Neural cell (in vitro differentiated cells): ENCODE data around the gene C18orf32. TPM values are rescaled to one million over a fixed set of nuclear protein-coding genes. Genes with fewer than 3 reads are reported as not detected.

Source experiments
- H2AFZ ChIP-seq: fragments of 200-600, 300-800 bp; sonication (generic), shearing (Covaris generic); 2 replicates; pipeline ENCODE4 v1.6.0; 2014; ENCODE audit warnings: low read depth, mild to moderate bottlenecking, antibody characterized with exemption, low read length, moderate library complexity
- H3F3A ChIP-seq: fragments of 200-600 bp; shearing (Covaris generic); 2 replicates; pipeline ENCODE4 v1.6.1; 2016; ENCODE audit warnings: mild to moderate bottlenecking, moderate library complexity, mixed read lengths, antibody characterized with exemption, low read length; ENCODE audit not compliant: insufficient read depth, poor library complexity, severe bottlenecking
- H3K27ac ChIP-seq: fragments of 200-600, 300-800 bp; sonication (generic), shearing (Covaris generic); 2 replicates; pipeline ENCODE4 v1.5.1; 2014; ENCODE audit warnings: mild to moderate bottlenecking, low read length, moderate library complexity
- H3K27me3 ChIP-seq: fragments of 300-800, 200-600 bp; sonication (generic), shearing (Covaris generic); 2 replicates; pipeline ENCODE4 v1.6.0; 2014; ENCODE audit warnings: mild to moderate bottlenecking, low read depth, low read length, moderate library complexity; ENCODE audit not compliant: insufficient read depth
- H3K36me3 ChIP-seq: fragments of 300-800, 200-600 bp; sonication (generic), shearing (Covaris generic); 2 replicates; pipeline ENCODE4 v1.5.1; 2014; ENCODE audit warnings: mild to moderate bottlenecking, antibody characterized with exemption, low read length, moderate library complexity; ENCODE audit not compliant: insufficient read depth
- H3K4me2 ChIP-seq: fragments of 300-800, 200-600 bp; sonication (generic), shearing (Covaris generic); 2 replicates; pipeline ENCODE4 v1.6.0; 2014; ENCODE audit warnings: mild to moderate bottlenecking, low read length
- H3K4me3 ChIP-seq: fragments of 300-800, 200-600 bp; sonication (generic), shearing (Covaris generic); 2 replicates; pipeline ENCODE4 v1.5.1; 2014; ENCODE audit warnings: mild to moderate bottlenecking, low read length, moderate library complexity
- H3K79me2 ChIP-seq: fragments of 200-600 bp; shearing (Covaris generic); replicated peaks from 2 replicates; pipeline ENCODE4 v1.6.0; 2014; ENCODE audit warnings: mild to moderate bottlenecking, low read length, moderate library complexity; ENCODE audit not compliant: insufficient read depth
- H3K9ac ChIP-seq: fragments of 300-800, 200-600 bp; sonication (generic), shearing (Covaris generic); 2 replicates; pipeline ENCODE4 v1.6.1; 2016; ENCODE audit warnings: mild to moderate bottlenecking, low read length, mixed read lengths
- H3K9me2 ChIP-seq: fragments of 200-600 bp; shearing (Covaris generic); 2 replicates; pipeline ENCODE4 v1.6.1; 2016; ENCODE audit warnings: mild to moderate bottlenecking, low read length, mixed read lengths; ENCODE audit not compliant: insufficient read depth
- H3K9me3 ChIP-seq: fragments of 200-600, 300-800 bp; sonication (generic), shearing (Covaris generic); 2 replicates; pipeline ENCODE4 v1.6.1; 2016; ENCODE audit warnings: mild to moderate bottlenecking, mixed run types, low read length, moderate library complexity, mixed read lengths
- H4K20me1 ChIP-seq: fragments of 200-600 bp; shearing (Covaris generic); 2 replicates; pipeline ENCODE4 v1.6.1; 2016; ENCODE audit warnings: mild to moderate bottlenecking, mixed run types; ENCODE audit not compliant: insufficient read depth
- EP300 ChIP-seq: fragments of 450-650 bp; conservative IDR thresholded peaks from 2 replicates; pipeline ENCODE4 v1.6.1; 2014; ENCODE audit warnings: antibody characterized with exemption, mild to moderate bottlenecking, moderate library complexity; ENCODE audit not compliant: poor library complexity, severe bottlenecking
- EZH2 ChIP-seq: fragments of 200-600, 300-800 bp; shearing (Covaris generic), sonication (generic); IDR thresholded peaks from 2 replicates; pipeline ENCODE4 v1.6.1; 2014; ENCODE audit warnings: antibody characterized with exemption, low read length, borderline replicate concordance, mild to moderate bottlenecking; ENCODE audit not compliant: insufficient read depth, poor library complexity, severe bottlenecking
- RAD21 ChIP-seq: fragments of 450-650 bp; conservative IDR thresholded peaks from 2 replicates; pipeline ENCODE4 v1.6.1; 2014; ENCODE audit warnings: antibody characterized with exemption, mild to moderate bottlenecking, moderate library complexity
- SMC3 ChIP-seq: fragments of 450-650 bp; conservative IDR thresholded peaks from 2 replicates; pipeline ENCODE4 v1.6.1; 2014; ENCODE audit warnings: antibody characterized with exemption, mild to moderate bottlenecking, moderate library complexity; ENCODE audit not compliant: poor library complexity
- TAF1 ChIP-seq: IDR thresholded peaks from 2 replicates; pipeline ENCODE4 v1.6.1; 2012; ENCODE audit warnings: low read depth
- polyA plus RNA-seq: library from polyadenylated mRNA; depleted of rRNA; stranded (reverse); fragments of >200 nt; gene quantifications from 2 replicates; pipeline ENCODE4 v1.2.3, GENCODE V29; 2014
- TF ChIP-seq, protein P1 (sequence below): fragments of 450-650 bp; IDR thresholded peaks from 2 replicates; pipeline ENCODE4 v1.5.1; 2014; ENCODE audit warnings: antibody characterized with exemption, mild to moderate bottlenecking, moderate library complexity; ENCODE audit not compliant: poor library complexity, severe bottlenecking
- TF ChIP-seq, protein P2 (sequence below): IDR thresholded peaks from 2 replicates; pipeline ENCODE4 v1.6.1; 2012; ENCODE audit warnings: borderline replicate concordance

C18orf32 gene
- polyA plus RNA-seq, 1 donor from 2014 or later: 594 TPM

DNA sequence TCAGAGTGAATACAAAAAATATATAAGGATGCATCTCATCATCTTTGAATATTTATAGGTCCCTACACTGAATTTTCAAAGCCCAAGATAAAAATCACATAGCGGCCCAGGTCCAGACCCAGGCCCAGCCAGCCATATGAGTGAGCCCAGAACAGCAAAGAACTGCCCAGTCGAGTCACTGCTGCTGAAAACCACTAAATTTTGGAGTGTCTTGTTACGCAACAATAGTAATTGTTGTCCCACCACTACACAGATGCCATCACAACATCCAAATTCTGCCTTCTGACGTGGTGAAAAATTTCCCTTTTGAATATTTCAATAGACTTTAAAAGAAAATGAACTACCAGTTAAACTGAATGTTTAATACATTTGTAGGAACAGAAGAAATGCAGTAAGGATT is 5.7 kb downstream of the C18orf32 start:
- no peaks in the 10 kb centered on the region for H3F3A ChIP-seq
- no peak for TF ChIP-seq SMC3
- no peak for TF ChIP-seq EP300
- TF ChIP-seq TAF1: no peak
- TF ChIP-seq, protein P1, sequence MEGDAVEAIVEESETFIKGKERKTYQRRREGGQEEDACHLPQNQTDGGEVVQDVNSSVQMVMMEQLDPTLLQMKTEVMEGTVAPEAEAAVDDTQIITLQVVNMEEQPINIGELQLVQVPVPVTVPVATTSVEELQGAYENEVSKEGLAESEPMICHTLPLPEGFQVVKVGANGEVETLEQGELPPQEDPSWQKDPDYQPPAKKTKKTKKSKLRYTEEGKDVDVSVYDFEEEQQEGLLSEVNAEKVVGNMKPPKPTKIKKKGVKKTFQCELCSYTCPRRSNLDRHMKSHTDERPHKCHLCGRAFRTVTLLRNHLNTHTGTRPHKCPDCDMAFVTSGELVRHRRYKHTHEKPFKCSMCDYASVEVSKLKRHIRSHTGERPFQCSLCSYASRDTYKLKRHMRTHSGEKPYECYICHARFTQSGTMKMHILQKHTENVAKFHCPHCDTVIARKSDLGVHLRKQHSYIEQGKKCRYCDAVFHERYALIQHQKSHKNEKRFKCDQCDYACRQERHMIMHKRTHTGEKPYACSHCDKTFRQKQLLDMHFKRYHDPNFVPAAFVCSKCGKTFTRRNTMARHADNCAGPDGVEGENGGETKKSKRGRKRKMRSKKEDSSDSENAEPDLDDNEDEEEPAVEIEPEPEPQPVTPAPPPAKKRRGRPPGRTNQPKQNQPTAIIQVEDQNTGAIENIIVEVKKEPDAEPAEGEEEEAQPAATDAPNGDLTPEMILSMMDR: no peak
- TF ChIP-seq RAD21: no peak
- TF ChIP-seq EZH2: no peak
- TF ChIP-seq, protein P2, sequence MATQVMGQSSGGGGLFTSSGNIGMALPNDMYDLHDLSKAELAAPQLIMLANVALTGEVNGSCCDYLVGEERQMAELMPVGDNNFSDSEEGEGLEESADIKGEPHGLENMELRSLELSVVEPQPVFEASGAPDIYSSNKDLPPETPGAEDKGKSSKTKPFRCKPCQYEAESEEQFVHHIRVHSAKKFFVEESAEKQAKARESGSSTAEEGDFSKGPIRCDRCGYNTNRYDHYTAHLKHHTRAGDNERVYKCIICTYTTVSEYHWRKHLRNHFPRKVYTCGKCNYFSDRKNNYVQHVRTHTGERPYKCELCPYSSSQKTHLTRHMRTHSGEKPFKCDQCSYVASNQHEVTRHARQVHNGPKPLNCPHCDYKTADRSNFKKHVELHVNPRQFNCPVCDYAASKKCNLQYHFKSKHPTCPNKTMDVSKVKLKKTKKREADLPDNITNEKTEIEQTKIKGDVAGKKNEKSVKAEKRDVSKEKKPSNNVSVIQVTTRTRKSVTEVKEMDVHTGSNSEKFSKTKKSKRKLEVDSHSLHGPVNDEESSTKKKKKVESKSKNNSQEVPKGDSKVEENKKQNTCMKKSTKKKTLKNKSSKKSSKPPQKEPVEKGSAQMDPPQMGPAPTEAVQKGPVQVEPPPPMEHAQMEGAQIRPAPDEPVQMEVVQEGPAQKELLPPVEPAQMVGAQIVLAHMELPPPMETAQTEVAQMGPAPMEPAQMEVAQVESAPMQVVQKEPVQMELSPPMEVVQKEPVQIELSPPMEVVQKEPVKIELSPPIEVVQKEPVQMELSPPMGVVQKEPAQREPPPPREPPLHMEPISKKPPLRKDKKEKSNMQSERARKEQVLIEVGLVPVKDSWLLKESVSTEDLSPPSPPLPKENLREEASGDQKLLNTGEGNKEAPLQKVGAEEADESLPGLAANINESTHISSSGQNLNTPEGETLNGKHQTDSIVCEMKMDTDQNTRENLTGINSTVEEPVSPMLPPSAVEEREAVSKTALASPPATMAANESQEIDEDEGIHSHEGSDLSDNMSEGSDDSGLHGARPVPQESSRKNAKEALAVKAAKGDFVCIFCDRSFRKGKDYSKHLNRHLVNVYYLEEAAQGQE: no peak
- H3K9me2 ChIP-seq: no peaks in the 10 kb centered on the region
- H2AFZ ChIP-seq: no peak overlapping the region
- peaks cover 19% of the 10 kb centered on the region for H3K79me2 ChIP-seq
- H3K9me3 ChIP-seq: no peaks in the 10 kb centered on the region
- H3K4me2 ChIP-seq: no peak overlapping the region
- no peaks in the 10 kb centered on the region for H4K20me1 ChIP-seq
- no peak overlapping the region for H3K9ac ChIP-seq
- H3K27ac ChIP-seq: no peak overlapping the region
- H3K36me3 ChIP-seq: peaks cover 6% of the 10 kb centered on the region
- H3K27me3 ChIP-seq: no peaks in the 10 kb centered on the region
- no peak overlapping the region for H3K4me3 ChIP-seq

DNA sequence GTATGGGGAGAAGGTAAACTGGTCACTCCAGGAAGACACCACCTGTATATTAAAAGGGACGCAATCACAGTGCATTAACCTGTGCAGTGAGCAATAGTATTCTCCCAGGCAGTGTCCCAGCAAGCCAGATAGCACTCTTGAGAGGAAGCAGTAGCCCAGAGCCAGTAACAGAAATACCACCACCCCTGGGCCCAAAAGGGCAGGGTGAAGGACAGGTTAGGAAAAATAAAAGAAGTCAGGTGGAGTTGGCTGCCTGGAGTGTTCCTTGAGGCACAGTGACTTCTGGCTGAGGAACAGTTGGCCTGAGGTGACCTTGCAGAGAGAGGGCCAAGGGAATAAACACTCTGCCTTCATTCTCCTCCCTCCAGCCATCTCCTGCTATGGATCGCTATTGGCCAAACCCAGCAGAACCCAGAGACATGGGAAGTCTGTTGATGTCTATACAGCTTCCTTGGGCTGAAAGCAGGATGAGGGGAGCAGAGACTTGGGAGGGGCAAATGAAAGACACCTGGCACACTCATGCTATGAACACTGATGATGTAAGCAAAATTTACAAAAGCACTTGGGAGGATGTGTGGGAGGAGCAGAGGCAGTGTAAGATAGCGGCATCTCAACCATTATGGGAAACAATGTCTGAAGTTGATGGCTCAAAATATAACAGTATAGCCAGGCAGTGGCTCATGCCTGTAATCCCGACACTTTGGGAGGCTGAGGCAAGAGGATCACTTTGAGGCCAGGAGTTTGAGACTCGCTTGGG is 7.5 kb downstream of the C18orf32 start:
- H3K9ac ChIP-seq: no peak overlapping the region
- no peak overlapping the region for H3K27ac ChIP-seq
- H4K20me1 ChIP-seq: no peaks in the 10 kb centered on the region
- H3K4me2 ChIP-seq: no peak overlapping the region
- peaks cover 2% of the 10 kb centered on the region for H3K79me2 ChIP-seq
- H3F3A ChIP-seq: no peaks in the 10 kb centered on the region
- H3K9me3 ChIP-seq: no peaks in the 10 kb centered on the region
- TF ChIP-seq EZH2: no peak
- no peaks in the 10 kb centered on the region for H3K27me3 ChIP-seq
- H3K4me3 ChIP-seq: no peak overlapping the region
- H2AFZ ChIP-seq: no peak overlapping the region
- no peaks in the 10 kb centered on the region for H3K9me2 ChIP-seq
- peaks cover 6% of the 10 kb centered on the region for H3K36me3 ChIP-seq
